HG02852 (cell line): ENCODE results near the gene NR6A1.

ENCODE experiments used
- ATAC-seq: cut with Tn5 transposase; IDR thresholded peaks from one replicate; pipeline ENCODE4 v1.9.1; 2021; ENCODE audit warnings: mild to moderate bottlenecking, moderate library complexity; ENCODE audit not compliant: unreplicated experiment

NR6A1 gene

GRCh38 chr9:124479371-124479770, 291.7 kb downstream of the NR6A1 start:
- ATAC-seq, result no peak

DNA sequence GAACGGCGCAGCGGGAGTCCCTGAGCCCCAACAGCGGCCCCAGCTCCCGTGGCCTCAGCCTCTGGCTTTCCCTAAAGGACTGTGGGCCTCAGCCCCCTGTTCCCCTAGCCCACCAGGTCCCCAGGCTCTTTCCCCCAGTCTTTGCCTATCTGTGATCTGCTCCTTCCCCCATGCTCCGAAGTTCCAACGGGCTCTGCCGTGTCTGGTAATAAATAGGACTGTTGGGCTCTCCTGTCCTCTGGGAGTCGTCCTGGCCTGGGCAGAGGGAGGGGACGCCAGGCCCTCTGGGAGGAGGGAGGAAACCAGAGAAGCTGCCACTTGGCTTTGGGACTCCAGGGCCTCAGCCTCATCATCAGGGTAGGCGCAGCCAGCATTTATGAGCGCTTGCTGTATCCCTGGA, 292.8 kb downstream of the NR6A1 start:
- ATAC-seq, result no peak

DNA sequence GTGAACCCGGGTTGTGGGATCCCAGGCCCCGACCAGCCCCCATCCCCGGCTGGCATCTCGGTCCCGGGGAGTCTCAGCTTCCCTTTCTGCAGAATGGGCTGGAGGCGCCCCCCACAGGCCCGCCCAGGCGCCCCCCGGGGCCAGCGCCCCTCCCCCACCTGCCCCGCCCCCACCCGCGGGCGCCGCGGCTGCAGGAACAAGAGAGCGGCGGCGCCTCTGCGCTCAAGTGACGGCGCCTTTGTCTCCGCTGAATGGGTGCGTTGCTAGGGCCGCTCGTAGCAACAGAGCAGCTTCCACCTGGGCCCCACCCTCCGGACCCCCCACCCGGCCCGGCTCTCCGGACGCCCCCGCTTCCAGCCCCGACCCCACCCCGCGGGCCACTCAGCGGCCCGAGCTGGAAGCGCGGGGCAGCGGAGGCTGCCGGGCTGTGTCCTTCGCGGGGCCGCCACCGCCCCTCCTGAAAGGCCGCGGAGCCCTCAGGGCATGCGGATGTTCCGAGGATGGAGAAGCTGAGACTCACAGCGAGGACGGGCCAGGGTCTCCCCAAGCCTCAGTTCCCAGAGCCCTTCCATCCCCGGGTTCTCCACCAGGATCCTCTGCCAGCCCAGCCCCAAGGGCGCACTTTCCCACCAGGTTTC, 293.3 kb downstream of the NR6A1 start:
- no peak for ATAC-seq

DNA sequence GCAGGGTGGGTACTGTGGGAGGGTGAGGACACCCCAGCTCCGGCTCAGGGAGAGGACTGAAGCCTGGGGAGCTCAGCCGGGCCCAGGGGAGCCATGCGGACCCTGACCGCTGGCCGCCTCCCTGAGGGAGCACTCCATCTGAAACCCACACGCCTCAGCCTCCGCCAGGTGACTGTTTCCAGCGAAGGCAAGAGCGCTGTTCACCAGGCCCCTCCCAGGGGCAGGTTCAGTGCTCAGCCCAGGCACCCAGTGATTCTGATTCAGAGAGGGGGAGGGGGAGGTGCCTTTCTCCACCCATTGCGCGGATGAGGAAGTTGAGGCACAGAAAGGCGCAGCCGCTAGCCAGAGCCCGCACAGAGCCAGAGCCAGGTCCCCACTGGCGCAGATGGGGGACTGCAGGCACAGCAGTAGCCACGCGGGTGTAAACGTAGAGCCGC, 293.9 kb downstream of the NR6A1 start:
- ATAC-seq, result no peak

DNA sequence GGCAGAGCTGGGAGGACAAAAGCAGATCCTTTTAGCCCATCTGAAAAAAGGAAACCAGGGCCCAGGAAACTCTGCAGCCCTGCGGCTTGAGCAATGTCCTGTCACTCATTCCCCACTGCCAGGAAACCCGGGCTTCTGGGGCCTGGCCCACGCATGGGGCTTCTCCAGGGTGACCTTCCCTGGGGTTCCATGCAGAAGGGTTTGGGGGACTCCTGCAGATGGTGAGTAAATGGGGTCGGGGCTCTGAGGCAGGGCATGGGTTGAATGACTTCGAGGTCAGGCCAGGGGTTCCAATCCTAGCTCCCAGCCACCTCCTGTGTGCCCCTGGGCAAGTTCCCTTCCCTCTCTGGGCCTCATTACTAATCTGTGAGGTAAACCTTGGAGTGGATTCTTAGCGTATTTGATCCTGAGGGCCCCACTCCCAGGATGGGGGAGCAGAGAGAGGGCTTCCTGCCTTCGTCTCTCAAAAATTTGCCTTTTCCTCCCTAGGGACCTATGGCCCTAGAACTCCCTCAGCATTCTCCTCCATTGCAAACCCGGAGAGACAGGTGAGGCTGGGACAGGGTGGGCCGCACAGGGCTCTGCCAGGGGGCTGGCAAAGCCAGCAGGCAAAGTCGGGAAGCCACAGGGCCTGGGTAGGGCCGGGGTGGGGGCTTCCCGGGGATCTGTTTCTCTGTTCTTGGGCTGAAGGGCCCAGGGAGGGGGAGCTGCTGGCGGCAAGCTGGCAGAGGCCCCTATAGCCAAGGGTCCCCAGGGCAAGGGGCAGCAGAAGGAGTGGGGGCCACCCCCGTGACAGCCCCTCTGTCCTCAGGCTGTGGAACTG, 295.0 kb downstream of the NR6A1 start:
- no peak for ATAC-seq

GRCh38 chr9:124475158-124475867, 295.8 kb downstream of the NR6A1 start:
- no peak for ATAC-seq

DNA sequence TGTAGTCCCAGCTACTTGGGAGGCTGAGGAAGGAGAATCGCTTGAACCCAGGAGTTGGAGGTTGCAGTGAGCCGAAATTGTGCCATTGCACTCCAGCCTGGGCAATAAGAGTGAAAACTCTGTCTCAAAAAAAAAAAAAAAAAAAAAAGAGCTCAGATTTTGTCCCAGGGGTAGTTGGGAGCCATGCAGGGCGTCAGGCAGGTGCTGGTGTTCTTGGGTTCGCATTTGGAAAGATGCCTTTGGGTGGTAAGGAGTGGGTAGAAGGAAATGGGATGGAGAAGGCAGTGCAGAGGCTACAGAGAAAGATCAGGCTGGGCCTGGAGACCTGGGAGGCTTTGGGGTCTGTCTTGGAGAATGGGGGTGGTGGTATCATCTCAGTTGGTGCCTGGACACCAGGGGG, 297.0 kb downstream of the NR6A1 start:
- no peak for ATAC-seq

DNA sequence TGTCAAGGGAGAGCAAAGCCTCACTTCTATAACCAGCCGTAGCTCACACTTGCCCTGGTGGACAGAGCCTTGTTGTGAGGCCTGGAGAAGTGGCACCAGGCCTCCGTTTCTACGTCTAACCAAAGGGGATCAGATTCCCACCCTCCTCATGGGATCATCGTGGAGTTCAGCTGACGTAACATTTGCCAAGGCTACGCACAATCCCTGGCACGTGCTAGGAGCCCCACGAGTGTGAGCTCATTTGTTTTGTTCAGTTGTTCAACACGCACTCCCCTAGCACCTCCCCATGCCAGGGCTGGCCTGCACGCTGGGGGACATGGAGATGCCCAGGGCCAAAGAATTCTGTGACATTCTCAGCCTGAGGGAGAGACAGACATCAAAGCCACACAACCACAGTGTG, 297.8 kb downstream of the NR6A1 start:
- no peak for ATAC-seq

DNA sequence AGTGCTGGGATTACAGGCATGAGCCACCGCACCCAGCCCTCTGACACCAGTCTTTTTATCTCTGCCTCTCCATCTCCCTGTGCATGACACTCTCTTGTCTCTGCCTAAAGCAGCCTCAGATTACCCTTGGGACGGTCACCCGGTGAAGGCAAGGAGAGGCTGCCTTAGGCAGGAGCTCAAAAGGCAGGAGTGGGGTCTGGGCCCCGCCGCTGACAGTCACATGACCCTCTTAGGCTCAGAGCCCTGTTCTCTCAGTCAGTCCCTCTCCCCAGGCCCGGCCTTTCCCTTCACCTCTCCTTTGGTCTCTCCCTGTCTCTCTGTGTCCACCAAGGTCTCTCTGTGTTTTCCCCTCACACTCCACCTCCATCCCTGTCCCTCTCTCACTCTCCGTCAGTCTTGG, 298.3 kb downstream of the NR6A1 start:
- ATAC-seq, result no peak

DNA sequence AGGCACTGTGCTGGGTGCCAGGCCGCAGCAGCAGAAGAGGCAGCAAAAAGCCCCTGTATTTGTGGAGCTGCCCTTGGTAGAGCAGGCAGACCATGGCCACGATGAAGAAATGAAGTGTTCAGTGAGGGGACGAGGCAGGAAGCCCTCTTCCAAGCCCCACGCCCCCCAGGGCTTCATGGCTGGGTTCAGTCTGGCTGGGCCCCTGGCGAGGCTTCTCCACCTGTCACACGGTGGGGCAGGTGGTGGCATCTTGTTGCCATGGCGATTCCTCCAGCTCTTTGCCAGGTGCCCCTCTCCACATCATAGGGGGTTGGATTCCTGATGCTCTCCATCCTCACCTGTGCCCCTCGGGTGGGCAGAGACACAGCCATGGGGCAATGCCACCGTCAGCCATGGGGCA, 299.4 kb downstream of the NR6A1 start:
- ATAC-seq, result no peak

- no peak for ATAC-seq
Measured at GRCh38 chr9:124470726-124471125, 300.4 kb downstream of the NR6A1 start.

GRCh38 chr9:124470306-124470705, 300.8 kb downstream of the NR6A1 start:
- no peak for ATAC-seq

DNA sequence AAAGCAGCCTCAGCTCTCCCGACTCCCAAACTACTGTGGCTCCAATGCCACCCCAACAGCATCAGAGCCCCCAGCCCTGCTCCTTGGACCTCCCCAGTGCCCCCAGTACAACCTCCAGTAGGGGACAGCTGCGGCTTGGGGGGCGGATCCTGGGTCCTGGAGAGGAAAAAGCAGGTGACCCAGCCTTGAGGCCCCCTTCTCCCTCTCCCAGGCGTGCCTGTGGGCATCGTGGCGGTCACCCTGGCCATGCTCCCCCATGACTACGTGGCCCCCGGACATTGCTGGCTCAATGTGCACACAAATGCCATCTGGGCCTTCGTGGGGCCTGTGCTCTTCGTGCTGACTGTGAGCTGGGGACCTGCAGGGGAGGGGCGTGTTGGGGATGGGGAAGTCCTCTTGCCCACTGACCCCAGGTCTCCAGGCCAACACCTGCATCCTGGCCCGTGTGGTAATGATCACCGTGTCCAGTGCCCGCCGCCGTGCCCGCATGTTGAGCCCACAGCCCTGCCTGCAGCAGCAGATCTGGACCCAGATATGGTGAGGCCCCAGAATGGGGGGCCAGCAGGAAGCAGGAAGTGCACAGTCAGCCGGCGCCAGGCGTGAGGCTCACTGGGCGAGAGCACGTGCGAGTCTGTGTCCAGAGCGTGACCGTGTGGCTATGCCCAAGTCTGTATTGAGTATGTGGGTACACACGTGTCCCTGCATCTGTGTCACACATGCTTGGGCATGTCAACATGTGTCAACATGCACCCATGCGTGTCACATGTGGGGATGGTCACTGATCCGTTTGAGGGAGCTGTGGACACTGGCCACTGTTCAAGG, 301.9 kb downstream of the NR6A1 start:
- no peak for ATAC-seq

GRCh38 chr9:124468061-124468740, 302.9 kb downstream of the NR6A1 start:
- ATAC-seq, result no peak

DNA sequence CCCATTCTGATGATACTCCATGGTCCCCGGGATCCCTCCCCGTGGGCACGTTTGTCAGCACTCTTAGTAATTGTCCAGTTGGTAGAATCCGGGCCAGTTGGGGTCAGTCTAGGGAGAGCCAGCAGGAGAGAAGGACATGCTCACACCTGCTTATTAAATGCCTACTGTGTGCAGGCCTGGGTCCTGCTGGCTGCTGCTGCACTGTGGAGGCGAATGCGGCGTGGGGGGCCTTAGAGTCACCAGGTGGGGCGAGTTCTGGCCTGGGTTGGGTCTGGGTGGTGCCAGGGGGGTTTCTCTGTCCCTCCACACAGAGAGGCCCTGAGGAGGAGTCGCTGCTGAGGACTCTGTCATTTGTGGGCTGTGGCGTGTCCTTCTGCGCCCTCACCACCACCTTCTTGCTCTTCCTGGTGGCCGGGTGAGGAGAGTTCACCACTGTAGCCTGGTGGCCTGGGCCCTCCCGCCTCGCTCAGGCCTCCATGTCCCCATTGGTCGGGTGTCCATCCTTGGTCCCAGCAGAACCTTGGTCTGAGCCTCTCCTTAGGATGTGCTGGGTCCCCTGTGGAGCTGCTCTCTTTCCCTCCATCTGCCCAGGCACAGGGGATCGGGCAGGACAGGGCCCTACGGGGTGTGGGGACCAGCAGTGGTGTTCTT, 303.6 kb downstream of the NR6A1 start:
- ATAC-seq, result no peak
